Endothelial cell of umbilical vein (primary cell): ENCODE data around the gene HTR3A. TPM values are rescaled to one million over a fixed set of nuclear protein-coding genes. Genes with fewer than 3 reads are reported as not detected.

Source experiments
- BruUV-seq: library from RNA; stranded (reverse); fragments of 400-500 nt; replicated peaks from 2 replicates; lab custom pipeline; 2021; lab: Mats Ljungman, UMichigan
- CTCF ChIA-PET: fragments of 300-600, 350-600 bp; sonication (Branson Sonifier 250); formaldehyde crosslinking; loops from one replicate; lab custom pipeline; 2021; ENCODE audit warnings: antibody characterized with exemption, inconsistent platforms; lab: Charles Lee
- POLR2A ChIA-PET: fragments of 300-600, 350-600 bp; sonication (Branson Sonifier 250); formaldehyde crosslinking; loops from one replicate; lab custom pipeline; 2021; ENCODE audit warnings: antibody characterized with exemption, inconsistent platforms; lab: Charles Lee
- DNase-seq: peaks from one replicate; pipeline ENCODE4 v3.0.0-alpha.2; 2011; ENCODE audit warnings: low read depth, low spot score
- FAIRE-seq: peaks from 2 replicates; lab custom pipeline; 2011; peaks lifted over from hg19 to GRCh38; lab: Jason Lieb, UNC
- H2AFZ ChIP-seq: 2 replicates; pipeline ENCODE4 v1.6.0; 2012; ENCODE audit warnings: low read depth, low read length, control low read depth, inconsistent platforms
- H3K27ac ChIP-seq: 2 replicates; pipeline ENCODE4 v1.5.1; 2011; ENCODE audit warnings: low read depth, mild to moderate bottlenecking, control low read depth, low read length, moderate library complexity; ENCODE audit not compliant: insufficient read depth
- H3K27me3 ChIP-seq, 2 experiments: 2 replicates each; pipeline versions ENCODE4 v1.6.0 to v1.6.1; 2011; ENCODE audit warnings: low read length in 2 of 2, mixed read lengths in 1 of 2; ENCODE audit not compliant: control insufficient read depth in 2 of 2, insufficient read depth in 2 of 2
- H3K36me3 ChIP-seq, 2 experiments: 2 replicates in 1 of 2; 3 replicates in 1 of 2; pipeline ENCODE4 v1.5.1; 2011; ENCODE audit warnings: low read length in 2 of 2, mild to moderate bottlenecking in 1 of 2, moderate library complexity in 1 of 2; ENCODE audit not compliant: control insufficient read depth in 2 of 2, insufficient read depth in 2 of 2; ENCODE audit errors: extremely low read depth in 1 of 2
- H3K4me1 ChIP-seq: 3 replicates; pipeline ENCODE4 v1.5.1; 2011; ENCODE audit warnings: mild to moderate bottlenecking, low read length; ENCODE audit not compliant: control insufficient read depth, insufficient read depth; ENCODE audit errors: extremely low read depth
- H3K4me2 ChIP-seq: 2 replicates; pipeline ENCODE4 v1.6.1; 2011; ENCODE audit warnings: low read length, control low read depth, mixed read lengths; ENCODE audit not compliant: insufficient read depth
- H3K4me3 ChIP-seq, 3 experiments: fragments of 200-600 bp in 1 of 3; sonication (generic), shearing (Covaris generic) in 1 of 3; replicated peaks in 1 of 3; 2 replicates each; pipeline ENCODE4 v1.5.1; 2011 to 2016; ENCODE audit warnings: control low read depth in 3 of 3, low read length in 3 of 3, mild to moderate bottlenecking in 2 of 3, inconsistent platforms in 1 of 3, low read depth in 1 of 3, moderate library complexity in 1 of 3; ENCODE audit not compliant: insufficient read depth in 1 of 3
- H3K79me2 ChIP-seq: 2 replicates; pipeline ENCODE4 v1.6.0; 2012; ENCODE audit warnings: low read length, inconsistent platforms; ENCODE audit not compliant: control insufficient read depth, insufficient read depth
- H3K9ac ChIP-seq: replicated peaks from 2 replicates; pipeline ENCODE3; 2011; ENCODE audit warnings: low read length, control low read depth; ENCODE audit not compliant: insufficient read depth; ENCODE audit errors: extremely low read depth
- H3K9me1 ChIP-seq: replicated peaks from 3 replicates; pipeline ENCODE4 v1.6.0; 2011; ENCODE audit warnings: mild to moderate bottlenecking, low read length; ENCODE audit not compliant: control insufficient read depth, insufficient read depth; ENCODE audit errors: extremely low read depth
- H3K9me3 ChIP-seq: replicated peaks from 2 replicates; pipeline ENCODE4 v1.5.1; 2012; ENCODE audit warnings: low read length, inconsistent platforms; ENCODE audit not compliant: control insufficient read depth, insufficient read depth
- H4K20me1 ChIP-seq: replicated peaks from 2 replicates; pipeline ENCODE3; 2011; ENCODE audit warnings: mild to moderate bottlenecking, low read length; ENCODE audit not compliant: control insufficient read depth, insufficient read depth; ENCODE audit errors: extremely low read depth
- CTCF ChIP-seq, 2 donors: IDR thresholded peaks; 1 replicate in 1 of 2; 2 replicates in 1 of 2; pipeline ENCODE4 v1.5.1; 2011; ENCODE audit warnings: low read length in 2 of 2, mild to moderate bottlenecking in 2 of 2, moderate library complexity in 2 of 2, control low read depth in 1 of 2, inconsistent platforms in 1 of 2, low read depth in 1 of 2; ENCODE audit not compliant: insufficient read depth in 1 of 2; ENCODE audit errors: extremely low read depth in 1 of 2
- EZH2 ChIP-seq: IDR thresholded peaks from 2 replicates; pipeline ENCODE4 v1.6.1; 2012; ENCODE audit warnings: borderline replicate concordance, low read depth, mild to moderate bottlenecking, moderate library complexity, low read length, inconsistent platforms; ENCODE audit not compliant: severe bottlenecking
- FOS ChIP-seq: IDR thresholded peaks from 2 replicates; pipeline ENCODE4 v1.6.1; 2011; ENCODE audit warnings: mild to moderate bottlenecking, low read length, moderate library complexity, borderline replicate concordance; ENCODE audit not compliant: insufficient read depth
- GATA2 ChIP-seq: IDR thresholded peaks from 2 replicates; pipeline ENCODE4 v1.7.0; 2011; ENCODE audit warnings: low read depth, mild to moderate bottlenecking, moderate library complexity, mixed read lengths, low read length; ENCODE audit not compliant: insufficient read length, insufficient read depth
- JUN ChIP-seq: IDR thresholded peaks from 2 replicates; pipeline ENCODE4 v1.6.1; 2011; ENCODE audit warnings: borderline replicate concordance, low read depth; ENCODE audit not compliant: insufficient read length, insufficient read depth
- MYC ChIP-seq: IDR thresholded peaks from one replicate; pipeline ENCODE4 v1.6.1; 2011; ENCODE audit warnings: mild to moderate bottlenecking, low read depth, low read length
- POLR2A ChIP-seq: IDR thresholded peaks from 2 replicates; pipeline ENCODE4 v1.6.1; 2012; ENCODE audit warnings: low read depth, mild to moderate bottlenecking, control low read depth, low read length
- POLR2AphosphoS5 ChIP-seq: IDR thresholded peaks from 2 replicates; pipeline ENCODE4 v1.6.1; 2012; ENCODE audit warnings: low read depth, mild to moderate bottlenecking, control low read depth, low read length, moderate library complexity; ENCODE audit not compliant: insufficient read depth
- dilution Hi-C: fragments of 300-500 bp; cut with MboI; formaldehyde crosslinking; loops from one replicate; pipeline ENCODE4 v1.15.0; 2019; ENCODE audit warnings: low sequenced_read_pairs; ENCODE audit not compliant: extremely low pct_ligation_motif_present
- intact Hi-C: fragments of 100-400 bp; cut with micrococcal nuclease; formaldehyde crosslinking; loops from one replicate; pipeline ENCODE4 v1.10.0; 2022
- polyA plus RNA-seq, 4 experiments: library from polyadenylated mRNA; depleted of rRNA in 3 of 4; stranded (reverse) in 3 of 4; unstranded in 1 of 4; fragments of >200 nt; gene quantifications; 2 replicates each; pipeline versions ENCODE4 v1.2.1 to v1.2.3, GENCODE V29; 2011 to 2012; ENCODE audit warnings: missing spikeins in 1 of 4
- total RNA-seq: library from RNA; stranded (reverse); gene quantifications from 2 replicates; pipeline ENCODE4 v1.2.3, GENCODE V29; 2021
- TF ChIP-seq, protein P1 (sequence below): IDR thresholded peaks from 2 replicates; pipeline ENCODE4 v1.6.1; 2011; ENCODE audit not compliant: insufficient read depth, insufficient read length

HTR3A gene
- total and polyA plus RNA-seq, 2 donors (not counting 3 experiments of a cell fraction or from before 2014, with no cell fraction given): not detected

DNA sequence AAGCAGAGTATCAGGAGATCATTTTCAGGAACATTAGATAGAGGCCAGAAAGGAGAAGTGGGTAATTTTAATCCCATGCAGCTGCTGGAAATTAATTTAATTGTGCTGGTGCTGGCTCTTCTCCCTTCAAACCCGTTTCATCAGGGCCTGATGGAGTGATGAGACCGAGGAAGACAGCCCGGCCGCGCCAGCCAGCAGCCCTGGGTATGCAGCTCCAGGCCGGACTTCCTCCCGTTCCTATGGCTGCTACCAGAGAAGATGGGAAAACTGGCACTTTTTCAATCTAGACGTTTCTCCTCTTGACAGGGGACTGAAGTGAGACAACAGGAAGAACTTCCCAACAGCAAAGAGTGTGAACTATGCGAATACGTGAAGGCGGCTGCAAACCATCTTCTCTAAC is 60.0 kb downstream of the HTR3A start:
- H3K4me1 ChIP-seq: peaks cover 8% of the 10 kb centered on the region
- H3K4me2 ChIP-seq: no peak overlapping the region
- H3K79me2 ChIP-seq: no peaks in the 10 kb centered on the region
- ChIA-PET POLR2A (no interaction called here), CTCF (interaction anchor here (0.9 to 7.5 kb wide), 5 partner anchors 24 to 231 kb away, joined by 3 to 236 read pairs (median 20); partner anchors contain the start of gene ZBTB16)
- no peak overlapping the region for H3K4me3 ChIP-seq
- H3K36me3 ChIP-seq: no peaks in the 10 kb centered on the region
- H3K9me1 ChIP-seq: no peaks in the 10 kb centered on the region
- H3K27me3 ChIP-seq: peaks cover 1 to 3% of the 10 kb centered on the region in 2 experiments
- no peak overlapping the region for H3K27ac ChIP-seq
- no peaks in the 10 kb centered on the region for H4K20me1 ChIP-seq
- no TSS peak for BruUV-seq
- FAIRE-seq (no peak), DNase-seq (no peak)
- intact Hi-C loops (no loop called here), dilution Hi-C loops (loop anchor here (25.0 kb wide), 1 partner anchor 227 kb away; no protein-coding TSS in a partner anchor)
- H3K9me3 ChIP-seq: no peaks in the 10 kb centered on the region
- no peak overlapping the region for H2AFZ ChIP-seq
- TF ChIP-seq JUN (no peak), POLR2AphosphoS5 (no peak), CTCF (IDR thresholded peaks at IDR 0.05; ENCODE audit: extremely low read depth in 1 of 2, insufficient read depth in 1 of 2, low read depth in 1 of 2, low read length in 2 of 2) (no peak), GATA2 (no peak), MYC (no peak), POLR2A (no peak), FOS (no peak), EZH2 (no peak)
- TF ChIP-seq, protein P1, sequence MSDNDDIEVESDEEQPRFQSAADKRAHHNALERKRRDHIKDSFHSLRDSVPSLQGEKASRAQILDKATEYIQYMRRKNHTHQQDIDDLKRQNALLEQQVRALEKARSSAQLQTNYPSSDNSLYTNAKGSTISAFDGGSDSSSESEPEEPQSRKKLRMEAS: no peak
- H3K9ac ChIP-seq: no peak overlapping the region
